ENCODE measurements around the gene ACTA2. TPM values are rescaled to one million over a fixed set of nuclear protein-coding genes. Genes with fewer than 3 reads are reported as not detected.

The ACTA2 gene
- total RNA-seq, 4 donors from 2014 or later, result 83.5 to 342 (median 142) TPM

DNA sequence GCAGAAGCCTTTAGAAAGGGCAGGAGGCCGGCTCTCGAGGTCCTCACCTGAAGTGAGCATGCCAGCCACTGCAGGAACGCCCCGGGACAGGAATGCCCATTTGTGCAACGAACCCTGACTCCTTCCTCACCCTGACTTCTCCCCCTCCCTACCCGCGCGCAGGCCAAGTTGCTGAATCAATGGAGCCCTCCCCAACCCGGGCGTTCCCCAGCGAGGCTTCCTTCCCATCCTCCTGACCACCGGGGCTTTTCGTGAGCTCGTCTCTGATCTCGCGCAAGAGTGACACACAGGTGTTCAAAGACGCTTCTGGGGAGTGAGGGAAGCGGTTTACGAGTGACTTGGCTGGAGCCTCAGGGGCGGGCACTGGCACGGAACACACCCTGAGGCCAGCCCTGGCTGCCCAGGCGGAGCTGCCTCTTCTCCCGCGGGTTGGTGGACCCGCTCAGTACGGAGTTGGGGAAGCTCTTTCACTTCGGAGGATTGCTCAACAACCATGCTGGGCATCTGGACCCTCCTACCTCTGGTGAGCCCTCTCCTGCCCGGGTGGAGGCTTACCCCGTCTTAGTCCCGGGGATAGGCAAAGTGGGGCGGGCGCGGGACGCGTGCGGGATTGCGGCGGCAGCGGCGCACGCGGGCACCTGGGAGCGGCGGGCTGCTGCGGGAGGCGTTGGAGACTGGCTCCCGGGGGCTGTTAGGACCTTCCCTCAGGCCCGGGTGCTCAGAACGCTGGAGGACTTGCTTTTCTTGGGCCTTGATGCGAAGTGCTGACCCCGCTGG is 38.0 kb upstream of the ACTA2 start, which contains the start of gene FAS:
FAS (plus strand) TSS at position 415 of the 777 bp plus-strand sequence; CDS start at position 494, 79 bp downstream.
- DNase-seq, result peak; percentile 82 to 91 (median 86)
- Histone ChIP-seq H3K36me3 (no peaks in the 10 kb centered on the region), H3K27ac (peak within 1 kb of the TSS; percentile 91 to 98 (median 95)), H3K4me3 (peak within 1 kb of the TSS; percentile 66 to 98 (median 85)), H3K27me3 (no peaks in the 10 kb centered on the region), H3K4me1 (peaks cover 0 to 39% (median 4%) of the 10 kb centered on the region in 4 donors), H3K9me3 (no peaks in the 10 kb centered on the region)
- TF ChIP-seq POLR2A (IDR thresholded peaks at IDR 0.05), result peak; percentile 70 to 71
- TF ChIP-seq, protein P1, sequence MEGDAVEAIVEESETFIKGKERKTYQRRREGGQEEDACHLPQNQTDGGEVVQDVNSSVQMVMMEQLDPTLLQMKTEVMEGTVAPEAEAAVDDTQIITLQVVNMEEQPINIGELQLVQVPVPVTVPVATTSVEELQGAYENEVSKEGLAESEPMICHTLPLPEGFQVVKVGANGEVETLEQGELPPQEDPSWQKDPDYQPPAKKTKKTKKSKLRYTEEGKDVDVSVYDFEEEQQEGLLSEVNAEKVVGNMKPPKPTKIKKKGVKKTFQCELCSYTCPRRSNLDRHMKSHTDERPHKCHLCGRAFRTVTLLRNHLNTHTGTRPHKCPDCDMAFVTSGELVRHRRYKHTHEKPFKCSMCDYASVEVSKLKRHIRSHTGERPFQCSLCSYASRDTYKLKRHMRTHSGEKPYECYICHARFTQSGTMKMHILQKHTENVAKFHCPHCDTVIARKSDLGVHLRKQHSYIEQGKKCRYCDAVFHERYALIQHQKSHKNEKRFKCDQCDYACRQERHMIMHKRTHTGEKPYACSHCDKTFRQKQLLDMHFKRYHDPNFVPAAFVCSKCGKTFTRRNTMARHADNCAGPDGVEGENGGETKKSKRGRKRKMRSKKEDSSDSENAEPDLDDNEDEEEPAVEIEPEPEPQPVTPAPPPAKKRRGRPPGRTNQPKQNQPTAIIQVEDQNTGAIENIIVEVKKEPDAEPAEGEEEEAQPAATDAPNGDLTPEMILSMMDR (IDR thresholded peaks at IDR 0.05), result peak in 1 of 6 experiments; percentile 7

DNA sequence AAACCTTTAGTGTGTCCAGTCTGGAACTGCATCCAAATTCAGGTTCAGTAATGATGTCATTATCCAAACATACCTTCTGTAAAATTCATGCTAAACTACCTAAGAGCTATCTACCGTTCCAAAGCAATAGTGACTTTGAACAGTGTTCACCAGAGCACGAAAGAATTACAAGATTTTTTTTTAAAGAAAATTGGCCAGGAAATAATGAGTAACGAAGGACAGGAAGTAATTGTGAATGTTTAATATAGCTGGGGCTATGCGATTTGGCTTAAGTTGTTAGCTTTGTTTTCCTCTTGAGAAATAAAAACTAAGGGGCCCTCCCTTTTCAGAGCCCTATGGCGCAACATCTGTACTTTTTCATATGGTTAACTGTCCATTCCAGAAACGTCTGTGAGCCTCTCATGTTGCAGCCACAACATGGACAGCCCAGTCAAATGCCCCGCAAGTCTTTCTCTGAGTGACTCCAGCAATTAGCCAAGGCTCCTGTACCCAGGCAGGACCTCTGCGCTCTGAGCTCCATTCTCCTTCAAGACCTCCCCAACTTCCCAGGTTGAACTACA is 37.3 kb upstream of the ACTA2 start:
- Histone ChIP-seq H3K36me3 (no peaks in the 10 kb centered on the region), H3K4me1 (peaks cover 0 to 33% (median 4%) of the 10 kb centered on the region in 4 donors), H3K4me3 (peak overlapping the region; percentile 66 to 98 (median 85)), H3K27ac (peak overlapping the region; percentile 91 to 98 (median 95)), H3K9me3 (no peaks in the 10 kb centered on the region), H3K27me3 (no peaks in the 10 kb centered on the region)
- no peak for TF ChIP-seq POLR2A (IDR thresholded peaks at IDR 0.05)
- TF ChIP-seq, protein P1 (IDR thresholded peaks at IDR 0.05), result no peak
- no peak for DNase-seq

DNA sequence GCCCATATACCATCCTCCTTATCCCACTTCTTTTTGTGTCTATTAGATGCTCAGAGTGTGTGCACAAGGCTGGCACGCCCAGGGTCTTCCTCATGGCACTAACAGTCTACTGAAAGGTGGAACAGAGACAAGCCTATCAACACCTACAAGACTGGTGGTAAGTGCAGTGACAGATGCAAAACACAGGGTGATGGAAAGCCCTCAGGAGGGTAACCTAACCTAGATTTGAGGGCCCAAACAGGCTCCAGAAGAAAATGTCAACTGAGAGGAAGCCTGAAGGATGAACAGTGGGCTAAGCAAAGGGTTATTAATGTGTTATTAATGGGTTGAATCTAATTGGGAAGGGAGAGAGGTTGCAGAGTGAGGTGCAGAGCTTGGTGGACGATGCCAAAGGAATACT is 36.9 kb upstream of the ACTA2 start:
- Histone ChIP-seq H3K27me3 (no peaks in the 10 kb centered on the region), H3K27ac (peak overlapping the region; percentile 91 to 98 (median 95)), H3K4me3 (peak overlapping the region in 3 of 4 donors; percentile 79 to 98 (median 91)), H3K9me3 (no peaks in the 10 kb centered on the region), H3K36me3 (no peaks in the 10 kb centered on the region), H3K4me1 (peaks cover 0 to 33% (median 2%) of the 10 kb centered on the region in 4 donors)
- no peak for DNase-seq
- TF ChIP-seq POLR2A (IDR thresholded peaks at IDR 0.05), result no peak
- TF ChIP-seq, protein P1 (IDR thresholded peaks at IDR 0.05), result no peak

DNA sequence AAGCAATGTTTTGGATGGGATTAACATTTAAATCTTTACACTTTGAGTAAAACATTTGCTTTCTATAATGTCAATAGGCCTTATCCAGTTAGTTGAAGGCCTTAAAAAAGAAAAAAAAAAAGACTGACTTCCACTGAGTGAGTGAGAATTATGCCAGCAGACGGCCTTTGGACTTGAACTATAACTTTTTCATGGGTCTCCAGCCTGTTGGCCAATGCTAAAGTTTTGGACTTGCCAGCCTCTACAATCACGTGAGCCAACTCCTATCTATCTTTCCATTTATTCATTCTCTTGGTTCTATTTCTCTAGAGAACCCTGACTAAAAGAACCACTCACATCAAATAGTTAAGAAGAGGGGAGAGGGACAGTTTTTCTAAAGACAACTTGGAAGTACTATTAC is 35.3 kb upstream of the ACTA2 start:
- TF ChIP-seq POLR2A (IDR thresholded peaks at IDR 0.05), result no peak
- TF ChIP-seq, protein P1 (IDR thresholded peaks at IDR 0.05), result no peak
- peak overlapping the region in 2 of 4 donors; percentile 39 to 45 for H3K27ac ChIP-seq
- no peak overlapping the region for H3K4me3 ChIP-seq
- DNase-seq, result no peak
- H3K4me1 ChIP-seq, result peaks cover 0 to 19% (median 0%) of the 10 kb centered on the region in 4 donors
- H3K27me3 ChIP-seq, result no peaks in the 10 kb centered on the region
- H3K9me3 ChIP-seq, result no peaks in the 10 kb centered on the region
- H3K36me3 ChIP-seq, result no peaks in the 10 kb centered on the region

DNA sequence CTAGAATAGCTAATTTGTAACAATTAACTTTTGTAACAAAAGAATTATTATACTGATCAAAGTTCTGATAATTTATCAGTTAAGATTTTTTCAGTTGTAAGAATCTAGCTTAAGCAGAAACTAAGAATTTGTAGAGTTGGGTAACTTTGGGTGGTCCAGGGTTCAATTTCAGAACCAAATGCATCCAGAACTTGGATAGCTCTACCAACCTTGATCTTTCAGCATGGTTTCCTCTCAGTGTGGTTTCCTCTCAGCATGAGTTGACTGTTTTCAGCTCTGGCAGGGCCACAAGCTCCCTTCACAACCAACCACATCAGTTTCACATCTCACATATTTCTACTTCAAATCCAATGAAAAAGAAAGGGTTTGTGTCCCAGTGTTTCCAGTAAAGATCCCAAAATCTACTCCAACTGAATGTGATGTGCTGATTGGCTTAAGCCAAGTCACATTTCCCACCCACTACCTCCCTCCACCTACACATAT is 34.7 kb upstream of the ACTA2 start:
- no peak for TF ChIP-seq POLR2A (IDR thresholded peaks at IDR 0.05)
- TF ChIP-seq, protein P1 (IDR thresholded peaks at IDR 0.05), result no peak

More for the DNA sequence above, 34.7 kb upstream of the ACTA2 start:
- Histone ChIP-seq H3K4me1 (peaks cover 0 to 14% (median 0%) of the 10 kb centered on the region in 4 donors), H3K4me3 (no peak overlapping the region), H3K9me3 (no peaks in the 10 kb centered on the region), H3K27me3 (no peaks in the 10 kb centered on the region), H3K27ac (peak overlapping the region in 2 of 4 donors; percentile 39 to 45), H3K36me3 (no peaks in the 10 kb centered on the region)
- DNase-seq, result no peak

Data from Peyer's patch (tissue), 4 donors.